Measurements from ENCODE around the gene GUCY1A2.
"Not testable (repeated sequence)": the region's sequence is repeated elsewhere in the genome, so short reads cannot be mapped to it uniquely, and the experiment has no call there.

The GUCY1A2 gene

DNA sequence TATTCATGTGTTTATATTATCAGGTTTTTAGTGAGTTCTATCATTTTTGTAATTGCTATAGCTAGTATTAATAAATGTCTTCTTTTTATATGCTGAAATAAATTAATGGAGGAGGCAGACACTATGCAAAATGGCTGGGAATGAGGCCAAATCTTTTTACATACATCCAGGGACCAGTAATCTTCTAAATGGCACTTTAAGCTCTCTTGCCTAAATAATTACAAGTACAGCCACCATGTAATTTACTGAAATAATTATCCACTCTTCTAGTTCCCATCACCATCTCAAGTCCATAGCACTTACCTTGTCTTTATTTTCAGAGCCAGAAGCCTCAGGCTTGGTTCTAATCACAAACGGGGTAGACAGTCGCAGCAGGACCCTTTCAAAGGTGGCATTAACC lies 79.1 kb downstream of the GUCY1A2 start:
- no peak for DNase-seq

DNA sequence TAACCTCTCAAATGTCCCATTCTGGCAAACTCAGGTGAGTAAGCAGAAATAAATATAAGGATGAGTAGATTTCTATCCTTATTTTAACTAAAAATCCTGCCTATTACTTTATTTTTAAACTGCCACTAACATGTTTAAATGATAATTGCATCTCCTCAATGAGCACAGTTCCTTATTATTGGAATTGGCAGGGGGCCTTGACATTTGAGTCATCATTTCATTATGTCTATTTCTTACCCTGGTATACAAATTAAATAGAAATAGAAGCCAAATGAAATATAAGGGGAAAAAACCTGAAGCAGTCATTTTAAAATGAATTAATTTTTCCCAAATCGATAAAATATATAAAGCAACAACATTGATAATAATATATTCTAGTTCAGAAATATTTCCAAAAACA lies 81.2 kb downstream of the GUCY1A2 start:
- DNase-seq, result no peak

DNA sequence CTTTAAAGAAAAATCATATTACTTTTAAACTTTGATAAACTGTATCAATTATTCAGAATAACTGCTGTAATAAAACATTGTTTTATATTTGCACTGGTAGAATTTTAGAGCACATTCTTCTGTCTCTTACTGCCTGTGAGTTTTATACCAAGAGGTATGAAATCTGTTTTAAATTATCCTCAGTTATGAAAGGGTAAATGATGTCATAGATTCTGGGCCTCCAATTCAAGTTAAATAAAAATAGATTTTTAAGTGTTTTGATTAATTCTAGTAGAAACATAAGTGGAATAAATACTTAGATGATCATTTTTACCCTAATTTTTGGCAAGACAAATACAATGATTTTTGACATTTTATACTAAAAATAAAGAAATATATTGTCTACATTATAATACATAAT lies 93.0 kb downstream of the GUCY1A2 start:
- DNase-seq, result no peak

DNA sequence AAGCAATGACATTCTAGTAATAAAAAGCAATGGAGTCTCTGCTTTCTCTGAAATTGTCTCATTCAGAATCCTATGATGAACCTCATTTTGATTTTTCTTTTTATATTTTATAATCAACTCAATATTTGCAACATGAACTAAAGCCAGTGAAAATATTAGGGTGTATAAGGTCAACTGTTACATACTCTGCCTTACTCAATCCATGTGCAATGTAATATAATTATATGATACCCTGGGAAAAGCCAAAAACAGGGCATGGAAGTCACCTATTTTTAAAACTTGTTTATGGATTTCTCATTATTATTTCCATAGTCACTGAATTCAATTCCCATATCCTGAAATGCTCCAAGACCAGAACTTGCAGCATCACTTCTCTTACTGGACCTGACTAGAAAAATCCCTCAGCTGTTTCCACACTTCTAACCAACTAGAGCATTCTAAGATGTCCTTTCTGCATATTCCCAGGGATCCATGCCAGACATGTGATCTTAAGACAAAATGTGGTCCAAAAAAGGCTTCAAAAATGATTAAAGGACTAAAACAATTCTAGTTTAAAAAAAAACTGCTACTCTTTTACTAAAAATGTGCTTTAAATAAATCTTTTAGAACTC lies 97.3 kb downstream of the GUCY1A2 start:
- no peak for DNase-seq

DNA sequence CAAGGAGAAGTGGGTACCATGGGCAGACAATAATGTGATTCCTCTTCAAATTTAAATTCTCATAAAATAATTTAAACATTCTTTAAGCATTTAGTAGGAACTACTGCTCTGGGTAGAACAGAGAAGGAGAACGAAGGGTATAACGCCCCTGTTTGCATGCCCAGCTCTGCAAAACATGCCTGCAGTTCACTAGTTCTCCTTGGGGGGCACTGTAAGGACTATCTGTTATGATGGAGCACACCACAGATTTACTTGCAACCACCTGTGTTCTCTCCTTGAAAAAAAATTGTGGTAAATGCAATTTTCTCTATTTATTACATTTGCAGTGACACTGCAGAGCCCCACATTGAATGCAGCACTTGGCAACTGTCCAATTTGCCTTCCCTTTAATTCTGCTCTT lies 100.3 kb downstream of the GUCY1A2 start:
- DNase-seq, result no peak

DNA sequence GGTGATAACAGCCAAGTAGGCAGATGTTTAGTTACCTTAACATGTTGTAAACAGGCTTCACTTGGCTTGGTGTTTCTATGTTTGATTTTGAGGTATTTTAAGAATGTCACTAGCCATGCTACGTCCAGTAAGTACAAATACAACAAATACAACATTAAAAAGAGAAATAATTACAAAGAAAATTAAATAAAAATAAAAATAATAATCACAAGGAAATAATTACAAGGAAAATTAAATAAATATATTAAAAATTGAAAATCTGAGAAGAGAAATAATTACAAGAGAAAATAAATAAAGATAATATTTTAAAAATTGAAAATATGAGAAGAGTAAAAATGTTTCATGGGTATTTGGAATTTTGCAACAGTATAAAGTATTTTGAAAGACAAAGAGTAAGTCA lies 103.9 kb downstream of the GUCY1A2 start:
- DNase-seq, result no peak

DNA sequence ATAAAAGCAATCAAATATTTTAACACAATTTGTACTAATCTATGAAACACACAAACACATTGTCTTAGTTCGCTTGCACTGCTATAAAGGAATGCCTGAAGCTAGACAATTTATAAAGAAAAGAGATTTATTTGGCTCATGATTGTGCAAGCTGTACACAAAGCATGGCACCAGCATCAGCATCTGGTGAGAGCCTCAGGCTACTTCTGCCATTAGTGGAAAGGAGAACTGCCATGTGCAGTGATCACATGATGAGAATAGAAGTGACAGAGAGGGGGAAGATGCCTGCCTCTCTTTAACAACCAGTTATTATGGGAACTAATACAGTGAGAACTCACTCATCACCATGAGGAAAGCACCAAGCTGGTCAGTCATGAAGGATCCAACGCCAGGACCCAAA lies 105.1 kb downstream of the GUCY1A2 start:
- DNase-seq, result no peak

DNA sequence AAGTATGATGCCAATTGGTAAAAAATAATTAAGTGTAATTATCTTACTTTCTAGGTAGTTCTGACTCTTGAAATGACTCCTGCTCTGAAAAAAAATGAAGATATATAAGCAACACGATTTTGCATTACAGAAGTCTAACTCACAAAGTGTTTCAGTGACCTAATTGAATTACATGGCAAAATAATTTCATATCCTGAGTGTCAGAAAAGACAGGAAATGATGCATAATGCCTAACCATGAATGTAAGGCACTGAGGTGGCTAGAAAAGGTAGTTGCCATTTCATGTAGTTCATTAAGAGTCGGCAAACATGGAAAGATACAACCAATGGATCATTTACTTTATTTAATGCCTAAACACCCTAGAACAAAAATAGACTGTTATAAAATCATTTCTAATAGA lies 113.5 kb downstream of the GUCY1A2 start:
- DNase-seq, result no peak

DNA sequence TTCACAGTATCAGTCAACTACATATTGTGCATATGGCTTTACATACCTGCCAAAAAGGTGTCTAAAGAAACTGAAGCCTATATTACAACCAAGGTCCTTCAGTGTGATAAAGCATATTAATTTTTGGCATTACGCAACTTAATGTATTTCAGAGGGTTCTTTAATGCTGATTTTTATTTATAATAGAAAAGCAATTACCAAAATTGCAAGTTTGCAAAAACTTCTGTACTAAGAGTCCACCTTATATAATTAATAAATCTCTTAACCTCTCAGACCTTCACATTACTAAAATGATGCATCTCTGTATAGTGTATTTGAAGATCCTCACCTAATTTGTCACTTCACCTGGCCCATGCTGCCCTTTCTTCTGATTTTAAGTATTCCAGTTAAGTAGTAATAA lies 128.6 kb downstream of the GUCY1A2 start:
- no peak for DNase-seq

DNA sequence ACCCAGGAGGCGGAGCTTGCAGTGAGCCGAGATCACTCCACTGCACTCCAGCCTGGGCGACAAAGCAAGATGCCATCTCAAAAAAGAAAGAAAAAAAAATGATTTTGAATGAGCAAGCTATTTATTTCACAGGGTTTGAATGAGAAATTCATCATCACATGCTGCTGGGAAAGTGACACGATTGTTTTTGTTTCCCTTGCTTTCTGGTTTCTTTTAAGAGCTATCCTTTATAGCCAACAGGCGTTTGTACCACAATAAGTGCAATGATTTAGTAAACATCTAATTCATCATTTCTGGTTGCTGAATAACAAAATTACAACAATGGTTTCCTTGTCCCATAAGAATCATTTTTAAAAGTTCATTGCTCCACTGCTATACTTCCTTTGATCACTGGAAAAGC lies 129.9 kb downstream of the GUCY1A2 start:
- no peak for DNase-seq

DNA sequence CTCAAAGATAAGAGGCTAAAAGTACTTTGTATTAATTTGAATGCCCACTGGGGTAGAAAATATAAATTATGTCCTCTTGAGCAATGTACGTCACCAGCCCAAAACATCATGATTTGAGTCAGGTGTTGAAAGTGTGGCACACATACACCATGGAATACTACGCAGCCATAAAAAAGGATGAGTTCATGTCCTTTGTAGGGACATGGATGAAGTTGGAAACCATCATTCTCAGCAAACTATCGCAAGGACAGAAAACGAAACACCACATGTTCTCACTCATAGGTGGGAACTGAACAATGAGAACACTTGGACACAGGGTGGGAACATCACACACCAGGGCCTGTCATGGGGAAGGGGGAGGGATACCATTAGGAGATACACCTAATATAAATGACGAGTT lies 134.6 kb downstream of the GUCY1A2 start:
- not testable (repeated sequence) for DNase-seq

DNA sequence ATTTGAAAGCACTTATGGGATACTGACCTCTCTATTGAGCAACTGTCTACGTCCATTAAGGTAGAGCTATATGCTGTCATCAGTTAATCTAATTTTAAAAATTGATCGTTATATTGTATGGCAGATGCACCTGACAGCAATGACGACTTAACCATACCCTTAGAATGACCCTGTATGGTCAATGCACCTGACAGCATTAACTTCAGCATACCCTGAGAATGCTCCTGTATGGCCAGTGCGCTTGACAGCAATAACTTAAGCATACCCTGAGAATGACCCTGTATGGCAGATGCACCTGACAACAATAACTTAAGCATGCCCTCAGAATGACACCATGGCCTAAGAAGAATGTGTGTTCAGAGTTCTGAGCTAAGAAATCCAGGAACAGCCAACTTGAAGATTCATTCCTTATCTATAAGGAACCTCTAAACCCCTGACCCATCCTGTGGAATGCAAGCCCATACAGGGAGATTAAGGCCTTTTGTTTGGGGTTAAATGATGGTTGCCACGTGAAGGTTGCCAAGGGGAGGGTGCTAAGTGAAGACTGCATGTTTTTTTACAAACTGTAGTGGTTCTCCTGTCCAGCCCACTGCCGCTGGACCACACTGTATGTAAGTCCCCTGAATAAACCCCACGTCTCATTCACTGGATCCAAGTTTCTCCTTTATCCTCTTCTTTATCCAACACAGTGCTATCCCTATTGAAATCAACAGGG lies 138.3 kb downstream of the GUCY1A2 start:
- no peak for DNase-seq

DNA sequence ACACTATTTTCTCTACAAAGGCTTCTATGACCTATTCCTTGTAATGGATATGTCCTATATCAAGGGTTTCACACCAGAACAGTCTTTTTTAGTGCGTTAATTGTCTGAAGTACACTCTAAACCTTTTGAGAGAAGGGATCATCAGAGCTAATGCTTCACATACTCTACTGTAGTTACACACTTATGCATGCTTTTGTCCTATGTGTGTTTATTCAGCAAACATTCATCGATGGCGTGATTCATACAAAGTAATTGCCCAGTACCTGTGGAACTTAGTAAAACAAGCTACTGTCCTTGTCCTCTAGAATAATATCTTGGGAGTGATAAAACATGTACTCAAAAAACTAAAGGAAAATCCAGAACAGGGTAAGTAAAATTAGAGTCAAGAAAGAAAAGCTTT lies 139.2 kb downstream of the GUCY1A2 start:
- DNase-seq, result no peak

DNA sequence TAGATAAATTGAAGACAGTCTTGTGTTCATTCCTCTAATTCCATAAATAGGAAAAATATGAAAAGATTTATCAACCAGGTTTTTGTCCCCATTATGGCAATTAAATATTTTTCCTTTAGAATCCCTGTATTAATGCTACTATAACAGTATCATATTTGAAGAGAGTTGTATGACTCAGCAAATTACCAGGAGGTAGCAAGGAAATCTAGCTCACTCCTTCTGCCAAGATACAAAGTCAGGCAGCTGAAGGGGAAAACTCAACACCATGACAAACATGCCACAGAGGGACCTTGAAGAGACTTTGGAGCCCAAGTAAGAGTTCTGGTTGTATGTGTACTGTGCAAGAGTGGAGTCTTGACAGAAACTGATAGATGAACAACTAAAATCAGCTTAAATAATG lies 143.3 kb downstream of the GUCY1A2 start:
- no peak for DNase-seq

DNA sequence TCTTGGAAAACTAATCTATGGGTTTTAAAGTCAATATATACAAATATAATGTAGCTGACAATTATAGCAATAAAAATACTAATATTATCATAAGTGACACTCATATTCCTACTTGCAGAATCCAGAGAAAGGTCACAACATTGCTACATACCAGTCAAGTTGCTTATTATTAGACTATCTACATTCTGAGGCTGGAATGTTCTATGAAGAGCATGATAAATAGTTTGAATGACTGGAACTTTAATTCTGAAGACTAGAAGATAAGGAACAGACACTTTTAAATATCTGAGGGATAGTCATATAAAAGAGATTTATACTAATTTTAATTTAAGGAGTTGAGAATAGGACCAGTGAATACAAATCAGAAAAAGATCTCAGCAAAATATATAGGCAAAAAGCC lies 146.0 kb downstream of the GUCY1A2 start:
- no peak for DNase-seq

DNA sequence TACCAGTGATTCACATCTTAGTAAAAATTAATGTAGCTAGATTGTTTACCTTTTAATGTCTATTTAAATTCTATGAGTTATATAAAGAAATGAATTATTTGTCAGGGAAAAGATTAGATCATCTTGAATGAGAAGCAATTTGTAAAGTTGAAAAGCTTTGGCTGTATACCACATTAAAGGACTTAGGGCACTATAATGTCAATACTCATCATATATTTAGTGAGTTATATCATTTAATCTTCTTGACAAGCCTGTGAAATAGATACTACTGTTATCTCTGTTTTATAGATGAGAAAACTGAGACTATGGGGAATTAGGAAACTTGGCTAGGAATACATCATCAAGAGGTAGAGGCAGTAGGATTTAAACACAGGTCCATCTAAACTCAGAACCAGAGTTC lies 160.1 kb downstream of the GUCY1A2 start:
- DNase-seq, result no peak

DNA sequence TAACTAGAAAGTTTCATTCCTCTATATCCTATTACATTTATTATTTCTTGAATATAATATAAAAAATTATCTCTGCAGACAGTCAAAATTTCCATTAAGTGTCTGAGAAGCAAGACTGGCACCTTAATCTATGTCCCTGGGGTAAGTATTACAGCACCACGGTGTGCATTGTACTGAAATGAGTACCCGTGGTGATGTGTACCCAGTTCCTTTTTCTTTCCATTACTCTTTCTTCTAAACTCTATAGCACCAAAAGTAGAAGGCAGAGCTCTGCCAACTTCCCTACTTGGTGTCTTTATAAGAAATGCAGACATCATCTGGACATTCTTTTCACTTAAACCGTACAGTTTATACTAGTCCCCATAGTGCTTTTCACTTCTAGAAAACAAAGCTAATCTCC lies 161.7 kb downstream of the GUCY1A2 start:
- DNase-seq, result no peak

DNA sequence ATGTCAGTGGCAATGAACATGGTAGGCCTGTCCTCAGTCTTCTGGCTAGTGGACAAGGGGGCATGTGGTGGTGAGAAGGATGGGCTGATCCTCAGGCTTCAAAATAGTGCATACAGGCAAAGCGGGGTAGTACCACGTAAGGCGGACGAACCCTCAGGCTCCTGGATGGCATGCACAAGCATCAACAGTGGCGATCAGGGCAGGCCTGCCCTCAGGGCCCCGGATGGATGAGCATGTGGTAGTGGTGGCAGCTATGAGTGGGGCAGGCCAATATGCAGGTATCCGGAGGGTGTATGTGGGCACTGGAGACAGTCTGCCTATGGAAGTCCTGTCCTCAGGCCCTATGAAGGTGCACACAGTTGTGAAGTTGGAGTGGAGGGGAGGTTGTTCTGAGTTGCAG lies 163.8 kb downstream of the GUCY1A2 start:
- DNase-seq, result no peak

DNA sequence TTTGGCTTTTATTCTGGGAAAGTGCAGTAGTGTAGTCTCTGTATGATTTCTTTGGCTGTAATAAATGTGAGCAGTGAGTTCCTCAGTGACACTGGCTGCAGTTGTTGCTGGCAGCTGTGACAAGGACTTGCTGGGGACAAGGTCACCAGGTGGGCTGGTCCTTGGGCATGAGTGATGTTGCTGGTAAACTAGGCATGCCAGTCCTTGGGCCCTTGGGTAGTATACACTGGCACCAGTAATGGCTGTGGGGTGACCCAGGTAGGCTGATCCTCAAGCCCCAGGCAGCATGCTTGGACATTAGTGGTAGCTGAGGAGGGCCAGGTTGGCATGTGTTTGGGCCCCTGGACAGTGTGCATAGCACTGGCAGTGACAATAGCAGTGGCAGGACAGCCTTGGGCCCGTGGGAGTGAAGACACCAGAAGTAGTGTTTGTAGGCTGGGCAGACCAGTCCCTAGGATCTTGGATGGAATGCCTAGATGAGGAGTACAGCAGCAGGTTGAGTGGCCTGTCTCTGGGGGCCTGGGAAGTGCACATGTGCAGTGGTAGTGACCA lies 164.3 kb downstream of the GUCY1A2 start:
- no peak for DNase-seq

DNA sequence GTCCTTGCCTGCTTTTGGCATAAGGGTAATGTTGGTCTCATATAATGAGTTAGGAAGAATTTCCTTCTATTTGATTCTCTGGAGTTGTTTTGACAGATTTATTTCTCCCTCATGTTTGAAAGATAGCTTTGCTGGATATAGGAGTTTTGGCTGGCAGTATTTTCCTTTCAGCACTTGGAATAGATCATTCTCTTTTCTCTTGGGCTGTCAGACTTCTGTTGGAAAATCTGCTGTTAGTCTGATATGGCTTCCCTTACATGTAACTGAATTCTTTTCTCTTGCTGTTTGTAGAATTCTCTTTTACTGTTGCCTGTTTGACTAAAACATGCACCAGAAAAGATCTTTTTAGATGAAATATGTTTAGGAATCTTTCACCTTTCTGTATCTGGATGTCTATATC lies 165.5 kb downstream of the GUCY1A2 start:
- DNase-seq, result no peak

DNA sequence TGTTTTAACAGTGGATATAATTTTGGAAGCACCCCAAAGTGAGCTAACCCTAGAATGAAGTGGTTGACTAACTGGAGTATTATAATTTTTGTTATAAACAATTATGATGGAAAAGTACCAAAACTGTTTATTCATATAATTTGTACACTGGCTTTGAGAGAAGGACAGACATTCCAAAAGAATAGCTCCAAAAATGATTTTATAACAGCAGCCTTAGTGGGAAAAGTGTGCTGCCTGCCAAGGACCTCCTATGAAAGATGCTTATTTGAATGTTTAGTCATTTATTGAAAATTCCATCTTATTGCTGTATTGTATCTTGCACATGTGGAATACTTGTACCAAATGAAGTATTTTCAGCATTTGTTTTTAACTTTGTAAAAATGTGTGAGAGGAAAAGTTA lies 169.8 kb downstream of the GUCY1A2 start:
- no peak for DNase-seq

DNA sequence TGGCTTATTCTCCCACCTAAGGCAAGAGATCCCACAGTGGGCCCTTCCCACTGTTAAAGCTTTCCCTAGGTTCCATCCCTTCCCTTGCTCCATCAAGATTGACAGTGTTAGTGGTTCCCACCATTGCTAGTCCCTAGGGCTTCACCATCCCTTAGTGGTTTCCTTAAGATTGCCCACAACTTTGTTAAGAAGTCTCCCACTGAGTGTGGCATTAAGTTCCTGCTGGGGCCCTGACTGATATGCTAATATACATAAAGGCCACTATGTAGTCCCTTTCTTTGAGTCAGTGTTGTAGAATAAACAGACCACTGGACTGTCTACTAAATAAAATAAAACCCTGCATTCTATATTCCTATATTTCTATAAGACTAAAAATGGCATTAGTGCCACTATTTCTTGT lies 176.1 kb downstream of the GUCY1A2 start:
- no peak for DNase-seq

DNA sequence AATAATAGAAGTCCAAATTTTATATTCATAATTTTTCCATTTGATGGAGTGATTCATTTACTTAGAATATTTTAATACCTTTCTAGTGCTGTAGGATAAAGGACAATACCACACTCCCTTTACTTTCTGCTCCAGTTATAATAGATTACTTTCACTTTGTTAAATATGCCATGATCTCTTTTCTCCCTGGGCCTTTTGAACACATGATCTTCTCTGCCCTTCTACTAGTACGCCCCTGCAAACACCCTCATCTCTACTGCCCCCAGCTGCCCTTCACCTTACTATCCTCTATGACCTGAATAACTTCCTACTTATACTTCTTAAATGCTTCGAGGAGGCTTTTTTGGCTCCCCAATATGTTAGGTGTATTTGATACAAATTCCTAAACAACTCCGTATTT lies 177.3 kb downstream of the GUCY1A2 start:
- DNase-seq, result no peak

DNA sequence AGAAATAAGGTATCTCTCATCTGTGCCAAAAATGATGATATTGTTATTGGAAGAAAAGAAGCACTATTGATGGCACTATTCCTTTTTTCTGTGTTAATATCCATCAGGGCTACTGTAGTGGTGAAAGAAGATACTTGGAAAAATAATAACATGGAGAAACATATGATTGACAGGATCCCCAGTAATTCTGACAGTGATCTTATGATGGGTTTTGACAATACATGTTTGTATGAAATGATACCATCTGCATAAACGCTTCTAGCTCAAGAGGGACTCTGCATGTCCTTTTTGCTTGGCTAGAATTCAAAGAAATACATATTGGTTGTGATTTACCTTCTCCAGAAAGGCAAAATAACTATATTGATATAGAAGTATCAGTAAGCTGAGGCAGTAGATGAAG lies 178.1 kb downstream of the GUCY1A2 start:
- no peak for DNase-seq

DNA sequence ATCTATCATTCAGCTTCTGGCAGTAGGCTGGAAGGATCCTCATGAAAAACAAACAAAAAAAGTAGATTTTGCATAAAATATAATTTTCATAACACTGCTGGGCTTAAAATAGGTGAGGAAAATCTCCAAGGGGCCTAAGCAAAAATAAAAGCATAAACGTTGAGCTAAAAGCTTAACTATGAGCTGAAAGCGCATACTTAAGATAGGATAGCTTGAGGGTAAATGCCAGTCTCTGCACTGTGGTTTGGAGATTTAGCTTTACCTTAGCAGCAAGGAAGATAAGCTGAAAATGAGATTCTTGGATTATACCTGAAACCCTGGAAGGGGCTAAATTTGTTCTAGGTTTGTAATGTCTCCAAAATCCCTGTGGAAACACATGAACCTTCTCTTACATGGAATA lies 183.7 kb downstream of the GUCY1A2 start:
- no peak for DNase-seq

Data from HCEC 1CT (cell line).